Measurements from ENCODE around the gene CPS1.

CPS1 gene

GRCh38 chr2:210556329-210556980, at the start of gene CPS1:
TSS of gene CPS1 (plus strand) at chr2:210556599. CDS start at chr2:210556734, 135 bp downstream.
- DNase-seq, result no peak

- no peak for DNase-seq
Observed at GRCh38 chr2:210515911-210516310, 40.5 kb upstream of the CPS1 start.

GRCh38 chr2:210517264-210517663, 39.1 kb upstream of the CPS1 start:
- no peak for DNase-seq

- no peak for DNase-seq
Observed at GRCh38 chr2:210519594-210519993, 36.8 kb upstream of the CPS1 start.

GRCh38 chr2:210522399-210522798, 34.0 kb upstream of the CPS1 start:
- no peak for DNase-seq

- no peak for DNase-seq
Observed at GRCh38 chr2:210523650-210524289, 32.6 kb upstream of the CPS1 start.

- DNase-seq, result no peak
Observed at GRCh38 chr2:210524533-210524932, 31.9 kb upstream of the CPS1 start.

GRCh38 chr2:210527286-210527685, 29.1 kb upstream of the CPS1 start:
- DNase-seq, result no peak

GRCh38 chr2:210528716-210529115, 27.7 kb upstream of the CPS1 start:
- no peak for DNase-seq

- DNase-seq, result no peak
Observed at GRCh38 chr2:210531050-210531449, 25.3 kb upstream of the CPS1 start.

- no peak for DNase-seq
Observed at GRCh38 chr2:210531482-210531881, 24.9 kb upstream of the CPS1 start.

- no peak for DNase-seq
Observed at GRCh38 chr2:210533389-210533788, 23.0 kb upstream of the CPS1 start.

GRCh38 chr2:210534879-210535278, 21.5 kb upstream of the CPS1 start:
- no peak for DNase-seq

- no peak for DNase-seq
Observed at GRCh38 chr2:210536973-210537650, 19.3 kb upstream of the CPS1 start.

GRCh38 chr2:210539035-210539434, 17.4 kb upstream of the CPS1 start:
- DNase-seq, result no peak

GRCh38 chr2:210539578-210540416, 16.6 kb upstream of the CPS1 start:
- no peak for DNase-seq

- no peak for DNase-seq
Observed at GRCh38 chr2:210540471-210540870, 15.9 kb upstream of the CPS1 start.

GRCh38 chr2:210540900-210541289, 15.5 kb upstream of the CPS1 start:
- DNase-seq, result no peak

GRCh38 chr2:210541290-210541902, 15.0 kb upstream of the CPS1 start:
- no peak for DNase-seq

- DNase-seq, result no peak
Observed at GRCh38 chr2:210544007-210544590, 12.3 kb upstream of the CPS1 start.

- no peak for DNase-seq
Observed at GRCh38 chr2:210544831-210545230, 11.6 kb upstream of the CPS1 start.

GRCh38 chr2:210546424-210547208, 9.8 kb upstream of the CPS1 start:
- no peak for DNase-seq
